Activated CD4-positive, alpha-beta T cell treated with anti-CD3 and anti-CD28 coated beads, Interleukin-2, amount 10 ng/mL, durations not matched to agents 24 days and 14 days (primary cell): ENCODE measurements around the gene TMC4. TPM values are rescaled to one million over a fixed set of nuclear protein-coding genes. Genes with fewer than 3 reads are reported as not detected.

Source experiments
- total RNA-seq: library from RNA; stranded (reverse); gene quantifications from 2 replicates; pipeline ENCODE4 v1.2.3, GENCODE V29; 2022

The TMC4 gene
- total RNA-seq, 1 donor from 2014 or later, result 1.1 TPM

Other genes with a start within 250 kb of the TMC4 start
- not detected in 2 replicates for gene CACNG8, start 210.2 kb downstream of the TMC4 start, total RNA-seq
- gene CACNG6, start 181.5 kb downstream of the TMC4 start, total RNA-seq, result not detected in 2 replicates
- not detected in 2 replicates for gene VSTM1, start 109.3 kb downstream of the TMC4 start, total RNA-seq
- gene TARM1, start 91.8 kb downstream of the TMC4 start, total RNA-seq, result not detected in 2 replicates
- 0.17 and 0.26 TPM in 2 replicates for gene OSCAR, start 72.4 kb downstream of the TMC4 start, total RNA-seq
- 105 and 131 TPM in 2 replicates for gene NDUFA3, start 70.3 kb downstream of the TMC4 start, total RNA-seq
- 31.0 and 33.7 TPM in 2 replicates for gene TFPT, start 57.5 kb downstream of the TMC4 start, total RNA-seq
- gene PRPF31, start 57.4 kb downstream of the TMC4 start, total RNA-seq, result 110 and 115 TPM in 2 replicates
- 64.5 and 73.4 TPM in 2 replicates for gene CNOT3, start 35.4 kb downstream of the TMC4 start, total RNA-seq
- 4.6 and 5.7 TPM in 2 replicates for gene LENG1, start 13.4 kb downstream of the TMC4 start, total RNA-seq
- gene MBOAT7, start 16.4 kb upstream of the TMC4 start, total RNA-seq, result 289 and 291 TPM in 2 replicates
- gene TSEN34, start 18.1 kb upstream of the TMC4 start, total RNA-seq, result 17.9 and 18.4 TPM in 2 replicates
- gene RPS9, start 27.7 kb upstream of the TMC4 start, total RNA-seq, result 1,530 and 1,555 TPM in 2 replicates
- gene LILRB3, start 49.8 kb upstream of the TMC4 start, total RNA-seq, result 0.26 TPM in 1 of 2 replicates, not detected in the other
- gene LILRA6, start 69.6 kb upstream of the TMC4 start, total RNA-seq, result 0.09 TPM in 1 of 2 replicates, not detected in the other
- not detected in 2 replicates for gene LILRB5, start 84.1 kb upstream of the TMC4 start, total RNA-seq
- not detected in 2 replicates for gene LILRB2, start 108.0 kb upstream of the TMC4 start, total RNA-seq
- gene LILRA5, start 140.0 kb upstream of the TMC4 start, total RNA-seq, result not detected in 2 replicates
- not detected in 2 replicates for gene LILRA4, start 166.0 kb upstream of the TMC4 start, total RNA-seq
- 5.9 and 7.7 TPM in 2 replicates for gene LAIR1, start 191.8 kb upstream of the TMC4 start, total RNA-seq
- 0.21 and 0.78 TPM in 2 replicates for gene TTYH1, start 242.3 kb upstream of the TMC4 start, total RNA-seq